GM19468 (cell line): ENCODE results near the gene ERGIC1.

ENCODE experiments used
- ATAC-seq: cut with Tn5 transposase; IDR thresholded peaks from one replicate; pipeline ENCODE4 v1.9.1; 2021; ENCODE audit warnings: mild to moderate bottlenecking, moderate library complexity, moderate number of reproducible peaks; ENCODE audit not compliant: unreplicated experiment; ENCODE audit errors: extremely low read depth

The ERGIC1 gene

GRCh38 chr5:172874647-172875504 lies 40.8 kb downstream of the ERGIC1 start:
- no peak for ATAC-seq

DNA sequence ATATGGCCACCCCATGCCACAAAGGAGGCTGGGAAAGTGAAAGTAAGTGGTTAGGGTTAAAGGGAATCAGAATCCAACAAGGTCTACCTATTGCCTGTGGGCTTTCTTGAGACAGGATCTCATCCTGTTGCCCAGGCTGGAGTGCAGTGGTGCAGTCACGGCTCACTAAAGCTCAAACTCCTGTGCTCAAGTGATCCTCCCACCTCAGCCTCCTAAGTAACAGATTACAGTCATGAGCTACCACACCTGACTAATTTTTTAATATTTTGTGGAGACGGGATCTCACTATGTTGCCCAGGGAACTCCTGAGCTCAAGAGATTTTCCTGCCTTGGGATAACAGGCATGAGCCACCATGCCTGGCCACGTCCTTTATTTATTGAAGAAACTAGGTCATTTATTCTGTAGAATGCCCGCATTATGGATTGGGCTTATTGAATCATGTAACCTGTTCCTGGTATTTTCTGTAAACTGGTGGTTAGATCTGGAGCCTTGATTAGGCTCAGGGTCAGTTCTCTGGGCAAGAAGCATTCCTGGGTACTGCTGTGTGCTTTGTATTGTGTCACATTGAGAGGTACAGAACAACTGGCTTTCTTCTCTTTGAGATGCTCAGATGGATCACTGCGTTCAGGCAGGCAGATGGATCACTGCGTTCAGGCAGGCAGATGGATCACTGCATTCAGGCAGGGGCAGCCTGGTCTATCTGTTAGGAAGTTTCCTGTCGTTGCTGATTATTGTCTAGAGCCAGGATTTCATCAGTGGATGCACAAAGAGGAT lies 41.6 kb downstream of the ERGIC1 start:
- ATAC-seq, result no peak

- no peak for ATAC-seq
Observed at GRCh38 chr5:172876578-172876977, 42.5 kb downstream of the ERGIC1 start.

GRCh38 chr5:172877466-172878260 lies 43.6 kb downstream of the ERGIC1 start:
- ATAC-seq, result no peak

GRCh38 chr5:172878585-172878932 lies 44.5 kb downstream of the ERGIC1 start:
- ATAC-seq, result no peak

- ATAC-seq, result no peak
Observed at GRCh38 chr5:172878933-172879752, 45.1 kb downstream of the ERGIC1 start.

DNA sequence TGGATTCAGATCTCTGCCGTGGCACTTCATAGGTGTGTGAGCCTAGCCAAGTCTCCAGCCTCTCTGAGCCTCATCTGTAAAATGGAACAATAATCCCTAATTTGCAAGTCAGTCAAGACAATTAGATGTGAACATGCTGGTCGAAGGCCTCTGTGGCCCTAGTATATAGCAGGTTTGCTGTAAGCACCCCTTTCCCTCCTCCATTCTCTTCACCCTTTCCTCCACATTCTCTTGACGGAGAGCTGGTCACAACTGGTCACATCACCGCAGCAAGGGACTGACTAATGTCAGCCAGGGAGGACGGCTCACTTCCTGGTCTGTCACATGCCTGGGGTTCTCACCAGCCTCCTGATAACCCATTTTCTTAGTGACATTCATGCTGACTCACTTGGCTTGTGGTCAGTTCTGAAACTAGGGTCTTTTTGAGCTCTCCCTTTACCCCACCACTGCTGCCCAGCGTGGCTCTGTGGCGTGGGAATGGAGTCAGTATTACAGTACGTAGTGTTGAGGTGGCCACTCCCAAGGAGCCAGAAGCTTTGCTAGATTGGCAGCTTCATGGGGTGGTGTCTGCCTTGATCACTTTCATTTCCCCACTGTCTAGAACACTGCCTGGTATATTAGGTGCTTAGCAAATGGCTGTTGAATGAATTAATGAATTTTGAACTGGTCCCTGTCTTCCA lies 47.8 kb downstream of the ERGIC1 start:
- ATAC-seq, result no peak

DNA sequence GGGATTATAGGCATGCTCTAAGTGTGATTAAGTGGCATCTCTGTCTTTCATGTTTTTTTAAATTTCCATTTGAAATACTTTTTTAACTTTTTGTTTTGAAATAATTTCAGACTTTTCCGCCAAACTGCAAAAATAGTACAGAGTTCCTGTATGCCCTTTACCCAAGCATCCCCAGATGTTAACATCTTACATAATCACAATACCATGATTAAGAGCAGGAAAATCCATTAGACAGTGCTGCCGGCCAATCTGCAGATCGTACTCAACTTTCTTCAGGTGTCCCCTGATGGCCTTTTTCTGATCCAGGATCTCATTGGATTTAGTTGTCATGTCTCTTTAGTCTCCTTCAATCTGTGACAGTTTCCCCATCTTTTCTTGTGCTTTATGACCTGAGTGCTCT lies 49.0 kb downstream of the ERGIC1 start:
- ATAC-seq, result no peak

DNA sequence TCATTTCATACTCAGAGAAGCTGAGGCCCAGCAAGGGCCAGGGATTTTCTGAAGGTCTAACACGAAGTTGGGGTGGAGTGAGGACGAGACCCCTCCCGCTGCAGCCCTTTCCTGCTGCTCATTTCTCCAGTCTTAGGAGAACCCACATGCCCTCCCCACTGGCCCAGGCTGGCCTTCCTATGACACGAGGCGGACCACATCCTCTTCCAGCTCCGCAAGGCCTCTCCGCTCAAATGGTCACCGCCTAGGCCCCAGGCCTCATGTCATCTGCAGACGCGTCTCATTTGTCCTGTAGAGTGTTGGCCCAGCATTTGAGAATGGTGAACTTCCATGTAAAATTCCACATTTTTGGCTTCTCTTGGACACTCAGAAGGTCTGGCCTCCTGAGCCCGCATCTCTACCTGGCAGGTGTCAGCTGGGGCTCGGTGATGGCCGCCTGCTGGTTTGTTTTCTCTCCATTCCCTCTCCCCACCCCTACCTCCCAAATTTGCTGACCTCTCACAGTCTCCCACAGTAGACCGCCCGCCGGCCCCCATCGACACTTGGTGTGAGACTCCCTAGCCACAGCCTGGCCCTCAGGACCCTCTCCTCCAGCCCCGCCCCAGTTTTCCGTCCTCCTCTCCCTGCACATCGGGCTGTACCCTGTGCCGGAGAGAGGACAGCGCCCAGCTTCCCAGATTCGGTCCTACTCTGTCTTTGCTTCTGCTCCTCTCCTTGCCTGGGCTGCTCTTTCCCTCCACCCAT lies 51.7 kb downstream of the ERGIC1 start:
- ATAC-seq, result no peak

GRCh38 chr5:172886476-172886875 lies 52.4 kb downstream of the ERGIC1 start:
- no peak for ATAC-seq

DNA sequence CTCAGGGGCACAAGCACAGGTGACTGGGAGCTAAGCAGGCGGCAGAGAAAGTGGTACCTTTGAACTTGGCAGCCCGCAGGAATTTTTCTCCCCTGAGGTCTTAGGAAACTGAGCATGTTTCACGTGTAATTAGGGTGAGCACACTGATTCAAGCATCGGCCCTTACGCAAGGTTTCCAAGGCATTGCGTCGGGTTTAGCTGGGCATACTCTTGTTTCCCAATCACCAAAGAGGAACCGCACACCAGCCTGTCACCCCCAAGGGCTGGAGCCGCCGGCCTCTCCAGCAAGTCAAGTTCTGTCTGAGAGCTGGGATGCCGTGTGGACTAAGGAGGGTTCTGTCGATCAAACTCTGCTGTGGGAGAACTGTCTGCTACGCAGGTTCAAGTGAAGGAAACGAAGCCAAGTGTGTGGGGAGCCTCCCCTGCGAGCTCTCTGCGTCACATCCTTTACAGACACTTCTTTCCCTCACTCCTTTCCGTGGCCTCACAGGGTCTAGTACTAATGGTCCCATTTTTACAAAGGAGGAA lies 53.0 kb downstream of the ERGIC1 start:
- ATAC-seq, result no peak

GRCh38 chr5:172887692-172888091 lies 53.6 kb downstream of the ERGIC1 start:
- ATAC-seq, result no peak

DNA sequence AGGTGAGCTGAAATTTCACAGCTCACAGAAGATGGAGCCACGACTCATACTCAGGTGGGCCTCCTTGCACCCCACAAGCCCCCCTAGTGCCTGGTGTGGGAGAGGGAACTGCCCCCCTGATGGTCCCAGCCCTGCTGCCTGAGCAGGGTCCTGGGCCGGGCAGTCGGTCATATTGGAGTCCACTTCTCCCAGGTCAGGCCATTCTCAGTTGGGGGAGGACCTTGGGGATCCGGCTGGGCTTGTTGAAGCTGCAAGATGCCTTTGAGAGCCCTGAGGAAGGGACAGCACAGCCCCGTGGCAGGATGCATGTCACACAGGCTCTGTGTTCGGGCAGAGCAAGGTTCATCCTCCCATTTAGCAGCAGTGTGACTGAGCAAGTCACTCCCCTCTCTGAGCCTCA lies 56.6 kb downstream of the ERGIC1 start:
- ATAC-seq, result no peak

DNA sequence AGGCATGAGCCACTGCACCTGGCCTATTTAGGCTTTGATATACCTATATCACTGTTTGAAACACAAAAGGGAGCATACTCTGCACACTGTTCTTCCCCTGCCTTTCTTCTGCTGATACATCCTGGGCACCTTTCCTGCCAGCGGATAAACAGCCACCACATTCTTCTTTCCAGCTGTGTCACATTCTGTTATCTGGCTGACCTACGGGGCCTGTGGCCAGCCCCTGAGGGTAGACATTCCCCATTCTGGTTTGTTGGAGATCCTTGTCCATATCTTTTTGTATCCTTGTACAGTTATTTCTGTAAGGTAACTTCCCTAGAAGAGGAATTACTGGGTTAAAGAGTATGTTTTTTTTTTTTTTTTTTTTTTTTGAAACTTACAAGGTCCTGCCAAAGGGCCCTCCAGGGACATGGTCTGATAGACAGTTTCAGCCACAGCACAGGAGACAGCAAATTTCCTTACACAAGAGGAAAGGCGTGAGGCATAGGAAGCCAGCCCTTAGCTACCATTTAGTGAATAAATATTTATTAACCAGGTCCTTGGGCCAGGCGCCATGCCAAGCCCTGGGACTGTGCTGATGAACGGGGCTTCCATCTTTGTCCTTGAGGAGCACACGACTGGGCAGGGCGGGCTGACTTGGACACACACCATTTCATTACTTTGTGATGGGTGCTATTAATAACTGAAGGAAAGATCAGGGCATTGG lies 57.8 kb downstream of the ERGIC1 start:
- ATAC-seq, result no peak

- no peak for ATAC-seq
Observed at GRCh38 chr5:172892713-172893112, 58.7 kb downstream of the ERGIC1 start.

GRCh38 chr5:172894767-172895388 lies 60.8 kb downstream of the ERGIC1 start:
- ATAC-seq, result no peak

GRCh38 chr5:172895549-172895948 lies 61.5 kb downstream of the ERGIC1 start:
- no peak for ATAC-seq
